GM13977 (cell line): Measurements from ENCODE around the gene JAG2.

ENCODE experiments used
- DNase-seq: peaks from one replicate; pipeline ENCODE4 v3.0.0; 2012; ENCODE audit warnings: low spot score
- CTCF ChIP-seq: IDR thresholded peaks from 2 replicates; pipeline ENCODE4 v1.5.1; 2012; ENCODE audit warnings: mild to moderate bottlenecking, control low read depth; ENCODE audit not compliant: insufficient read depth; ENCODE audit errors: extremely low read depth, missing control alignments
- in situ Hi-C: fragments of 300-500 bp; cut with MboI; formaldehyde crosslinking; loops from one replicate; pipeline ENCODE4 v1.12.0; 2022; ENCODE audit warnings: low sequenced_read_pairs, low pct_unique_long_range_greater_than_20kb, mixed read lengths, inconsistent platforms; ENCODE audit not compliant: unreplicated experiment

Gene JAG2

GRCh38 chr14:105204206-105204930 lies 35.8 kb upstream of the JAG2 start:
- in situ Hi-C loops: no loop called here
- no peak for TF ChIP-seq CTCF
- no peak for DNase-seq

- in situ Hi-C loops: no loop called here
- no peak for DNase-seq
- no peak for TF ChIP-seq CTCF
These were observed 35.1 kb upstream of the JAG2 start for GRCh38 chr14:105203701-105204100.

- in situ Hi-C loops: no loop called here
- TF ChIP-seq CTCF: peak; percentile 92
- peak; percentile 90 for DNase-seq
These were observed 34.5 kb upstream of the JAG2 start for GRCh38 chr14:105203057-105203531.

DNA sequence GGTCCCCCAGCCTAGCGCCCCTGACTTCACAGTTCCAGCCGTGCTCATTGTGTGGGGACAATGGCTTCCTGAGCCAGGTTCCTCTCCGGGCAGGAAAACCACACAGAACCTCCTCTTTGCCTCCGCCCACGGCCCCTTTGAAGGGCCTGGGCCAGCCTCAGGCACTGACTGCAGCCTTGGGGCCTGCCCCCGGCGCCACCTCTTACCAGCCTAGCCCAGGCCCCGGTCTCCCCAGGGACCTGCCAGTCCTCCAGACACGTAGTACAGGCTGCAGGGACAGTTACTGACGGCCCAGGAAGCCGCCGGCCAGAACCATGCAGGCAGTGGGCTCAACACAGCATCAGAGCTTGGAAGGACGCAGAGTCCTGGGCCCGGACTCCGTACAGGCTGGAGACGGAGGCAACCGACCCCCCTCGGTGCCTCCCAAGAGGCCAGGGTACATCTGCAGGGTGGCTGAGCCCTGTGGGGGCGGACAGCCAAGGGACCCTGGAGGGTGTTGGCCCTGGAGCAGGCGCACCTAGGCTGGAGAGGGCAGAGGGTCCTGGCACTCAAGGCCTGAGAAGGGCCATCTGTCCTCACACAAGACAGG lies 33.4 kb upstream of the JAG2 start:
- in situ Hi-C loops: no loop called here
- no peak for DNase-seq
- no peak for TF ChIP-seq CTCF

- in situ Hi-C loops: no loop called here
- no peak for DNase-seq
- peak; percentile 37 for TF ChIP-seq CTCF
These were observed 32.8 kb upstream of the JAG2 start for GRCh38 chr14:105201156-105201924.

DNA sequence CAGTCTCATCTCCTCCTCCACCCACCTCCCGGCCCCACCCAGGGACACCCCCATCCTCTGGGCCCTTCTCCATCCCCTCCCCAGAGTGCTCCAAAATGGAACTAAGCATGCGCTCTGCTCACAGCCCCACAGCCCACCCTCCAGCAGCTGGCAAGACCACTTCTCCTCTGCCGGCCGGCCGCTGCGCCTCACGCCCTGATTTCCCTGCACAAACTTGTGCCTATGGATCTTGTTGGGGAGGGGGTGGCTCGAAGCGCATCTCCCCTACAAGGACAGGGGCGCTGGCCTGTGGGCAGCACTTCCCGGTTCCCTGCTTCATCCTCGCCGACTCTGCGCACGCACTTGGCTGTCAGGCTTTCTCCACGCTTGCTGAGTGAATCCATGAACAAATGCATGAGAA lies 32.1 kb upstream of the JAG2 start:
- in situ Hi-C loops: no loop called here
- no peak for DNase-seq
- no peak for TF ChIP-seq CTCF
